ENCODE measurements around the gene NECAB2.

NECAB2 gene

DNA sequence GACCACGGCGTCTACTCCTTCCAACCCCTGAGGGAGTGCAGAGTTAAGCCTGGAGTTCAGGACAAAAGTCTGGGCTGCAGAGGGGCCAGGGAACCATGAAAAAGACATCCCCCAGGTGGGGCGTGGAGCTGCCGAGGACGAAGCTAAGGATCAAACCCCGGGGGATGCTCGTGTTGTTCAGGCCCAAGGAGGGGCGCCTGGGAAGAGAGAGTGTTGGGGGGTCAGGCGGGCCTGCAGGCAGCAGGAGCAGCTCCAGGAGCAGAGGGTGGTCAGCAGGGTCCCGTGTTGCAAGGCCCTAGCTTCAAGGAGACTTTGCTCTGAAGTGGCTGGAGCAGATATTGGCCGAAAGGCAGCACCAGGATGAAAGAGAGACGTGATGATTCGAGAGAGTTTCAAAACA, 26.7 kb downstream of the NECAB2 start:
- no peak for FAIRE-seq

DNA sequence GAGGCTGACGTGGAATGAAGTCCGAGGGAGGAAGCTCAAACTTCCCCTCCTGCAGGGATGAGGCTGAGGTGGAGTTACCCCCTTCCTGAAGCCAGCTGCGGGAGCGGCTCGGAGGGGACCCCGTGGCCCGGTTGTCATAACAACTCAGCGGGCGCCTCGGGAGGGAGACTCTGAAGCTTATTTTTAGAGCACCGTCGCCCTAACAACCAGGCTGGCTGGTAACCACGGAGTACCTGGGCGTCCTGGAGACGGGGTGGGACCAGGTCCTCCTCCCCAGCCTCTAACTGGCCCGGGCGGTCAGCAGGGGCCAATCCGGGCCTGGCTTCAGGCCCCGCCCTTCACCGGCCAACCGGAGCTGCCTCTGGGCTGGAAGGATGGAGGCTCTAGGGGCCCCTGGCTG, 27.7 kb downstream of the NECAB2 start:
- peak; percentile 81 for FAIRE-seq

DNA sequence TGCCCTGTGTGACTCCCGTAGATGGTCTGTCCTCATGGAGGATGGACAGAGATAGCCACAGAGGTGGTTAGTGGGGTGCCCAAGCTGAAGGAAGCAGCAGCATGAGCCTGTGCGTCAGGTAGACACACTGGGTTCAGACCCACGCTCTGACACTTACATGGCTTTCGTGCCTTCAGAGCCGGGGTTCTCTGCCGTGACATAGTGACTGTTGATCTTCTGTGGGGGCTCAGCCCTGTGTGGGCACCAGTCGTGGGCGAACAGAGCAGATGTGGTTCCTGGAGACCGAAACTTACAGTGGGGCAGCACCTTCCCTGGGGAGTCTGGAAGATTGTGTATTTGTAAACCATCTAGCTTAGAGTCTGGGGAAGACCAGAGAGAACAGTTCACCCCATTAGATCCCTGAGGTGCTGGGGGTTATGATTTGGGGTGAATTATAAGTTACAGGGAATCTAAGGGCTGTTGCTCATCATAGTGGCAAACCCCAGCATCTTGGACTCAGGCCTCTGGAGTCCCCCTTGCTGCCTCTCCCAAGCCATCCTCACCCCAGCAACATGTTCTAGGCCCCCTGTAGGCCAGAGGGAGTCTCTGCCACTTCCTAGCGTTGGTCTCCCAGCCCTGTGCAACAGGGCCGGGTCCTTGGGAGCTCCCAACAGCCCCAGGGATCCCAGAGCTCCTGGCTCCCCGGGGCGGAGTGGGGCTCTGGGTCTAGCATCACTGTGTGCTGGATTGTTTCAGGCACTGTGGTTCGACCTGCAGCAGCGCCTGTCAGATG, 28.6 kb downstream of the NECAB2 start:
- no peak for FAIRE-seq

DNA sequence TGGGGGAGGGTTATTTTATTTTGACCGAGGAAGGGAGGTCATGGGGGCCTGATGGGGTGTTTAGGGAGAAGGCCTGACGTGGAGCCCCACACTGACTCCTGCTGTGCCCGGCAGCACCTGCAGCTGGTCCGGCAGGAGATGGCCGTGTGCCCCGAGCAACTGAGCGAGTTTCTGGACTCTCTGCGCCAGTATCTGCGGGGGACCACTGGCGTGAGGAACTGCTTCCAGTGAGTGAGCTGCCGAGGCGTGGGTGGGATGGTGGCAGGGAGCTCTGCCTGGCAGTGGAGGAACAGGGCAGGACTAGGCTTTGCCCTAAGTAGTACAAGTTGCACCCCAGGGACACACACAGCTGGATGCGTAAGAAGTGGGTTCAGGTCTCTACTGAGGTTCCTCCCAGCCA, 30.0 kb downstream of the NECAB2 start:
- no peak for FAIRE-seq

DNA sequence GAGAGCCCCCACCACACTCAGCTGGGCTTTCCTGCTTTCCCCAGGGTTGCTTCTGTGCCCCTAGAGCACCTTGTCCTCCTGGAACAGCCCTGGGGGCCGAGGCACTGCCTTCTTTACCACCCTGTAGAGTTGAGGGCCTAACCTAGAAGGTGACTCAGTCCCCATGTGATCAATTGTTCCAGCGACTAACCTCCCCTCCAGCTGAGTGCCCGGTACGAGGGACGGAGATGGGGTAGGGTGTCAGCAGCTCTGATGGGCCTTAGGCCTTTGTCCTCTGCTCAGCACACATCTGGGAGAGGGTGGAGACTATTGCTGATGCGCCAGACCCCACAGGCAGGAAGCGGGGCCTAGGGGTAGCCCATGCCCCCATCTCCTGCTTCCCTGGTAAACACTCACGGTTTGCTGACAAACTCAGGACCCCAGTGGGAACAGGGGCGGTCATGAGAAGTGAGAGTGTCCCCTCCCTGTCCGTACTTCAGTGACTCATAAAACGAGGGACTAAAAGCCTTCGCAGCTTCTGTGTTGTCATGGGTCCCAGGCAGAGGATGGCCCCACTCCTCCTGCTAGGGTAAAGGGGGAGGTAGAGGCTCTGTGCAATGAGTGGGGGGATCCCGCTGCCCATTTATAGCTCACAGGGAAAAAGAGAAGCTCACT, 33.1 kb downstream of the NECAB2 start:
- FAIRE-seq = no peak

DNA sequence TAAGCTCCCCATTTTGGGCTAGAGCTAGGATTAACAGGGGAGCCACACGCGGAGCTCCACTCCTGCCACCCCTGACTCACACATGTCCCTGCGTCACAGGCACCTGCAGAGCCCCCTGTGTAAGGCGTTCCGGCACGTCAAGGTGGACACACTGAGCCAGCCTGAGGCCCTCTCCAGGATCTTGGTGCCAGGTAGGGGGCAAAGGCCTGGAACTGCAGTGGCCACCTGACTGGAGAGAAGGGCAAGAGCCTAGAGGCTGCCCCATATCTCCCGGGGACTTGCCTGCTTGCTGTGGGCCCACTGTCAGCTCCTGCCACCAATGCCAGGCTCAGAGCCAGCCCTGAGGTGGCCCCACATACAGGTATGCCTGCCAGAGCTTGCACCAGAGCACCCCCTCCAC, 33.7 kb downstream of the NECAB2 start:
- no peak for FAIRE-seq

DNA sequence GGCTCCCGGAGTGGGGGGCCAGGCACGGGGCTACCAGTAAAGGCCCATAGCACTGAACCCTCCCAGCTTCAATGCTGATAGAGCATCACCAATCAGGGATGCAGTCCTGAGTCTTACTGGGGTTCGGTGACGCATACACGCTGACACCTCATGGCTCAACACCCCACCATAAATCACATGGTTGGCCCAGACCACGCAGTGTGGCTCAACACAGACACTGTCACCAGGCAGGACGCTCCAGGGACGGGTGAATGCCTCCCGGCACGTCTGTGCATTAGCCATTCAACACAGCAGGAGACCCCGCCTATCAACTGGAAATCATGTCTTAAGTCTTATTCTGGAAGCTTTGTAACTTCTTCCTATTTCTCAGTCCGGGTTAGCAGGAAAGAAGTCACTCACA, 35.0 kb downstream of the NECAB2 start:
- no peak for FAIRE-seq

DNA sequence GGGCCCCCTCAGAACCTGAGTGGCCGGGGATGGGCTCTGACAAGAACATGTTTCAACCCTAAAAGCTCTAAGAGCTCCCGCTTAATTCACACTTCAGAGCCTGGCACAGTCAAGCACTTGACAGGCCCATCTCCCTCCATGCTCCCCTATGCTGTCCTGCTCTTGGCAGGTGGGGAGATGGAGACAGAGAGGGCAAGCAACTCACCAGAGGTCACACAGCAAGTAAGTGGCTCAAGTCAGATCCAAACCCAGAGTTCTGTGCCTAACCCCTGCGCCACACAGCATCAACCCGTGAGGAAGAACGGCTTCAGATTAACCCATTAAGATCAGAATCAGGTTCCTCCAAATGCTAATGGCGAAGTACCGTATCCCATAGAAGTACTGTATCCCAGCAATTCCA, 36.4 kb downstream of the NECAB2 start:
- no peak for FAIRE-seq

DNA sequence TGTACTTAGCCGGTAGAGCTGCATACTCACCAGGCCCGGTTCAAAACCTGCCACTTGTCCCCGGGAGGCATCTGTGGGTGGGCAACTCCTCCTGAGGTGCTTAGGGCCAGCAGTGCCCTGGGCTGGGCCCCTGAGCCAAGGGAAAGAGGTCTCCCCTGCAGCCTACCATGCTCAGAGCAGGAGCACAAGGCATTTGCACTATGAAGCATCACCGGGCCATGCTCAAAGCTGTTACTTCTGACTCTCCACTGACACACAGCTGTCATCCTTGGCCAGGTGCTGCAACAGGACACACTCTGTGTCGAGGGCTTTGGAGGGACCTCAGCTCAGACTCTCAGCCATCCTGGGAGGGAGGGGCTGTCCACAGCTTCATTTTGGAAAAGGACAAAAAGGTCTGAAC, 37.3 kb downstream of the NECAB2 start:
- FAIRE-seq = no peak

DNA sequence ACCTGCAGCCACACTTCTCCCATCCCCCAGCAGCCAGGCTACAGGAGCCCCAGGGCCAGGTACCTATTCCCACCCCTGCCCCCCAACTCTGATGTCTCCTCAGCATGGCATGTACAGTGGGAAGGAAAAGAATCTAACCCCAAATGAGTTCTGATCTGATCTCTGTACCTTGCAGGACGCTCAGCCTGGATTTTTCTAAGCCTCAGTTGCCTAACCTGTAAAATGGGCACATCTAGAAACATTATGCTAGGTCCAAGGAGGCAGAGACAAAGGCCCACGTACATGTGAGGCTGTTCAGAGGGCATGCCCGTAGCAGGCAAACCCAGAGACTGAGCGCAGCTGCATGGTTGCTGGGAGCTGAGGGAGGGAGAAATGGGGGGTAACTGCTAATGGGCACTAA, 39.5 kb downstream of the NECAB2 start:
- FAIRE-seq = no peak

DNA sequence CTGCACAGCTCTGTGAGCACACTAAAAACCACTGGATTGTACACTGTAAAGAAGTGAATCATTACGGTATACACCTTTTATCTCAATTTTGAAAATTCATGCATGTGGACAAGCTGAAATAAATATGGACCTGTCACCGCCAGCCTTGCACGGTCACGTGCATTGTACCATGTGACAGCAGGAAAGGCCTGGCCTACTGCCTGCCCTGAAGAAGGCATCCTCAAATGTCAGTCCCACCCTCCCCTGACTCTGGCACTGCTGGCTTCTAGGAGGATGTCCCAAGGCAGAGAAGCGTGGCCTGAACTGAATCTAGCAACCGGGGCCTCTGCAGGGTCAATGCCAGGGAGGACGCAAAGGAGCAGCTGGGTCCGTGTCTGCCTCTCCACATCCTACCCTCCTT, 39.9 kb downstream of the NECAB2 start:
- no peak for FAIRE-seq

DNA sequence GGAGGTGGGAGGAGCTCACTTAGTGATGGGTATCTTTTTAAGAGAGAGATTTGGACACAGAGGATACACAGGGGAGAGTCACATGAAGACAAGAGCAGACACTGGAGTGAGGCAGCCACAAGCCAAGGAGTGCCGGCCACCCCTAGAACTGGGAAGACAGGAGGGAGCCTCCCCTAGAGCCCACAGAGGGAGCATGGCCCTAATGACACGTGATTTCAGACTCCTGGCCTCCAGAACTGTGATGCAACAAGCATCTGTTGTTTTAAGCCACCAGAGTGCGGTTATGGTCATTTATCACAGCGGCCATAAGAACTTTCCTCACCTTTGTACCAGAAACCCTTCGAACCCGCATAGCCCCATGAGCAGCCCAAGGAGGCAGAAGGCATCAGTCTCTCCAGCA, 41.2 kb downstream of the NECAB2 start:
- FAIRE-seq = no peak

DNA sequence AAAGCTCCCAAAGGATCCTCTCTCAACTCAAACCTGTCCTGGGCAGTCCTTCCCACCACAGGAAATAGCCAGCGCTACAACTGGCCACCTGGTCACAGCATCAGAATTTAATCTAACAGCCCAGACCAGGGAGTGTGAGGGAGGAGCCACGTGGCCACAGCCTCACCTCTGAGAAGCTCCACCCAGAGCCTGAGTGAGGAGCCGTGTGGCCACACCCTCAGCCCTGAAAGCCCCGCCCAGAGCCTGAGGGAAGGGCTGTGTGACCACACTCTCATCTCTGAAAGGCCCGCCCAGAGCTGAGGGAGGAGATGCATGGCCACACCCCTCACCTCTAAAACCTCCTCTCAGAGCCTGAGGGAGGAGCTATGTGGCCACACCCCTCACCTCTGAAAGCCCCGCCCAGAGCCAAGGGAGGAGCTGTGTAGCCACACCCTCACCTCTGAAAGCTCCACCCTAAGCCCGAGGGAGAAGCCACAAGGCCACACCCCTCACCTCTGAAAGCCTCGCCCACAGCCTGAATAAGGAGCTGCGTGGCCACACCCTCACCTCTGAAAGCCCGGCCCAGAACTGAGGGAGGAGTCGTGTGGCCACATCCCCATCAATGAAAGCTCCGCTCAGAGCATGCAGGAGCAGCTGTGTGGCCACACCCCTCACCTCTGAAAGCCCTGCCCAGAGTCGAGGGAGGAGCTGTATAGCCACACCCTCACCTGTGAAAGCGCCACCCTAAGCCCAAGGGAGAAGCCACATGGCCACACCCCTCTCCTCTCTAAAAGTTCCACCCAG, 45.9 kb downstream of the NECAB2 start:
- no peak for FAIRE-seq

DNA sequence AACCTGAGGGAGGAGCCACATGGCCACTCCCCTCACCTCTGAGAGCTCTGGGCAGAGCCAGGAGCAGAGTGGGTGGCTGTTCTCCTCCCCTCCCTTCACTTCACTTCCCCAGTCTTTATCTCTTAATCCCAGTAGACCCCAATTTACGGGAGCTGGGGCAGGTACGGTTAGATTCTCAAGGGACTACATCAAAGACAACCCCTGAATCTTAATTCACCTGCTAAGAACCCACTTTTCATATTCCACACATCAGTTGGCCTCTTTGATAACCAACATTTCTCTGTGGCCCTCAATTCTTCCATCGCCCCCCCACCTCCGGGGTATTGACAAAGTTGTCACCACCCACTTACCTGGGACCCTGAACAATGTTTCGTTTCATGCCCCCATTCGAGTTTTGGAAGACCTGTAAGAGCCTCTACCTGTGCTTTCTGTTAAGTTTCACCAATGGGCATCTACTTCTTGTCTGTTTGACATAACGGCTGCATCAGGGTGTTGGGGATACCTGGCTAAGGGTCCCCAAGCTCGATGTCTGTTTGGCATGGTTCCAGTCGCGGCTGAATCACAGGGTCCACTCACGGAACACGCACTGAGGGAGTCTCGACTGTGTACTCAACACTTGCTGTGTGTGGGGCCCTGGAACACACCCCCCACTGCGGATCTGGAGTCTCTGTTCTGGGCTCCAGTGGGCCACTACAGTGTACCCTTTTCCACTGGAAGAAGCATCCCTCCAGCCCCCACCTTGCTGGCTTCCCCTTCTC, 46.7 kb downstream of the NECAB2 start:
- no peak for FAIRE-seq

DNA sequence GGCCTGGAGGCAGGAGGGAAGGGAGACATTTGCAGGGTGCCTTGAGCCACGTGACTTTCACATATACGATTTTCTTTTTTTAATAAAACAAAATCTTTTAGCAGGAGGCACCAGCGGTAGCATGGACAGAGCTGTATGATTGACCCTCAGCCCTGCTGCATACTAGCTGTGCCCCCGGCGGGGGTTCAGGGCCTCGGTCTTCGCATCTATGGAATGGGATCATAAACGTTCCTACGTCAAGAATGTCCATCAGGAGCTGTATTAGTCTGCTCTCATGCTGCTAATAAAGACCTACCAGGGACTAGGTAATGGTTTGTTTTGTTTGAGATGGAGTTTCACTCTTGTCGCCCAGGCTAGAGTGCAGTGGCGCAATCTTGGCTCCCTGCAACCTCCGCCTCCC, 47.4 kb downstream of the NECAB2 start:
- FAIRE-seq = no peak

DNA sequence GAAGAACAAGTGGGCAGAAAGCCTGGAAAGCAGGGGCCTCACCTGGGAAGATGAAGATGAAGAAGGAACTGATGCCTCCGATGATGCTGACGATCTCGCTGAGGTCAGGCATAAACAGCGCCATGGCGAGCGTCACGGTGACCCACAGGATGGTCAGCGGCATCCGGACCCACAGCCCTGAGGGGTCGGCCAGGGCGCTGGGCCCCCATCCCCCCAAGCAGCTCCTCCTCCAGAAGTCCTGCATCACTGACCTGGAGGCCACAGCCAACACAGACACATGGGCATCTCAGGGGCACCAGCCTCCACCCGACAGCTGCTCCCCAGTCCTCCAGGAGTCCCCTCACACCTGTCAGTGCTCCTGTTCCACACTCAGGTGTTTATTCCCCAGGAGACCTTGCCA, 48.4 kb downstream of the NECAB2 start:
- no peak for FAIRE-seq

DNA sequence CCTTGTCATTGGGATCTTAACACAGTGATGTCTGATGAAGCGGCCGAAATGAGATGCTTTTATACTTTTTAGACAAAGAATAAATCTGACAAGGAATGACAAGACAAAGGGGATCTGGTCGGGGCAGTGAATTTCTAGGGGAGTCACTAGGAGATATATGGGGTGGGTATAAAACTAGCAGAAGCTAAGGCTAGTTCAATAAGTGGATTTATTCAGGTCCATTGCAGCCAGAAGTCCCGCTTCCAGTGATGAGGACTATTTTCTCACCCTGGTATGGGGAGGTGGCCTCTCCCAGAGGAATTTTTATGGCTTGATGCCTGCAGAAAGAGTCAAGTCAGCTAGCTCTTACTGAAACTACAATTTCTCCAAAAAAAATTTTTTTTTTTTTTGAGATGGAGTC, 50.7 kb downstream of the NECAB2 start:
- no peak for FAIRE-seq

DNA sequence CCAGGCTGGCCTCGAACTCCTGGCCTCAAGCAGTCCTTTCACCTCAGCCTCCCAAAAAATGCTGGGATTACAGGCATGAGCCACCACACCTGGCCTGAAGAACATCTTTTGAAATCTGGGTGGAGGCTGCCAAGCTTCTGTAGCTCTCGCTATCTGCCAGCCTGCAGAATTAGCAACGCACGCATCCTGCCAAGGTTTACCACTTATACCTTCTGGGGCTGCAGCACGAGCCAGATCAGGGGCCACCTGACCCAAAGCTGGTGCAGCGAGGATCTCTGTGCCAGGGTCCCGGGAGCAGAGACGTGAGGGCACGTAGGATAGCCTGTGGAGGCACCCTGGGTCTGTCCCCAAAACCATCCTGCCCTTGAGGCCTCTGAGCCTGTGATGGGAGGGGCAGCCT, 52.3 kb downstream of the NECAB2 start:
- no peak for FAIRE-seq

DNA sequence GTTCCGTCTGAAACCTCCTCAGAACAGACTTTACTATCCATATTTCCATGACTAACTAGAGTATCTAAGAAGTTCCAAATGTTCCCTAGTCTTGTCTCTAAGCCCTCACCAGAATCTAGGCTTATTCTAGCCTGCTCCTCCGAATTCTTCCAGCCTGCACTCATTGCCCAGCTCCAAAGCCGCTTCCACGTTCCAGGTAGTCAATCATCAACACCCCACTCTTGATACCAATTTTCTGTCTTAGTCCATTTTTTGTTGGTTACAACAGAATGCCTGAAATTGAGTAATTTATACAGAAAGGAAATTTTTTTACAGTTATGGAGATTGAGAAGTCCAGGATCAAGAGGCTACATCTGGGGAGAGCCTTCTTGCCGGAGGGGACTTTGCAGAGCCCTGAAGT, 53.4 kb downstream of the NECAB2 start:
- no peak for FAIRE-seq

DNA sequence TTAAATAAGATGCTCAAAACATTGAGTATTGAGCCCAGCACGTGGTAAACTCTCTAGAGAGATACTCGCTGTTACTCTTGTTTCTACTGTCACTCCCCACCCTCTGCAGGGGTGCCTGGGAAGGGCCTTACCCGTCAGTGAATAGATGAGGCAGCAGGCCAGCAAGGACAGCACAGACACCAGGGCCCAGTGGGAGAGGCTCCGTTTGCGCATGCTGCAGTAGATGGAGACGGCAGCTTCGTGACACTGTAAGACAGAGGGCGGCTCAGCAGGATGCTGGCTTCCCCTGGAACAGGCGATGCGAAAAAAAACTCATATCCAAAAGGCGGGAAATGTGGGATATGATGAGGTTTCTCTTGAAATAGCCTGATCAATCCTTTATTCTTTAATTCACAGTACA, 54.6 kb downstream of the NECAB2 start:
- no peak for FAIRE-seq

DNA sequence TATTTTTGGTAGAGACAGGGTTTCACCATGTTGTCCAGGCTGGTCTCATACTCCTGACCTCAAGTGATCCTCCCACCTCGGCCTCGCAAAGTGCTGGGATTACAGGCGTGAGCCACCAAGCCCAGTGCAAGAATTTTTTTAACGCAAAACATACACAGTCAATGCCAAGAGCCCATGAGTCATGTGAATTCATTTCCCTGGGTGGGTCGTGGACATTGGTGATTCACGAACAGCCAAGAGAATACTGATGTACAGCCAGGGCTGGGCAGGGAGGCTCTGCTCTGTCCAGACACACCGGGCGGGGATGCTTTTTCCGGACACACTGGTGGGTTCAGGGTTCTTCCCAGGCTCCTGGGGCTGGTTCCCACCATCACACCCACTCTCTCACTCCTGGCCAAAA, 56.8 kb downstream of the NECAB2 start:
- FAIRE-seq = no peak

DNA sequence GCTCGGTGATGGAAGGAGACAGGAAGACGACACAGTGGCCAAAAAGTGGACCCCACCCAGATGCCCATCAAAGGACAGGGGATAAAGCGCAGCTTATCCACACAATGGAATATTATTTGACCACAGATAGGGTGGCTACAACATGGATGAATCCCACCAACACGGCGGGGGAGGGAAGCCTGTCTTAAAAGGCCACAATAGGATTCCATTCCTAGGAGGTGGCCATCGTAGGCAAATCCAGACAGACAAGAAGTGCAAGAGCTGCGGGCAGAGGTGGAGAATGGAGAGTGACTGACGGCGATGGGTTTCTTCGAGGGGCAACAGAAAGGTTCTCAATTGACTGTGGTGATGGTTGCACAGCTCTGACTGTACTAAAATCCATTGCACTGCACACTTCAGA, 58.6 kb downstream of the NECAB2 start:
- no peak for FAIRE-seq

DNA sequence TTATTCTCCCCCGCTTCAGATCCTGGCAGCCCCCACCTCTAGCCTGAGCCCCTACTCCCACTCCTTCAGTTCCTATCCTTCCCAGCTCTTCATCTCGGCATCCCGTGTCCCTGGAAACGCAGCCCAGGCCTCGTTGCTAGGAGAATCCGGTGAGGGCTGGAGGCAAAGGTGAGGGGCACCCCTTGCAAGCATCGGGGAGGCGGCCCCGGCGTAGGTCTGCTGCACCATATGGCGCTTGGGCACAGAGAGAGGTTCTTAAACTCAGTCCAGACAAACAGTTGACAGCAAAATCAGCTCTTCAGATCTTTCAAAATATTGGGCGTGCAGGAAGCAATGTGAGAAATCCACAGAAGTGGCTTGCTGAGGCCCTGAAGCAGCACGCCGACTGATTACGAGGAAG, 59.6 kb downstream of the NECAB2 start:
- FAIRE-seq = peak; percentile 92

Data from islet of Langerhans (tissue), 1 donor.